Calu3 (cell line): Measurements from ENCODE around the gene HOXD8. TPM values are rescaled to one million over a fixed set of nuclear protein-coding genes. Genes with fewer than 3 reads are reported as not detected.

Experiments used
- BruUV-seq: library from RNA; stranded (reverse); fragments of 400-500 nt; replicated peaks from 2 replicates; lab custom pipeline; 2021; lab: Mats Ljungman, UMichigan
- CTCF ChIA-PET: fragments of 300-600 bp; sonication (Branson Sonifier 250); formaldehyde crosslinking; loops from one replicate; lab custom pipeline; 2022; ENCODE audit warnings: antibody characterized with exemption; lab: Charles Lee
- DNase-seq: peaks from one replicate; pipeline ENCODE4 v3.0.0; 2022
- H3K27ac Mint-ChIP-seq: one replicate; pipeline ENCODE4 v1.8.0; 2022; ENCODE audit warnings: mixed read lengths; ENCODE audit not compliant: unreplicated experiment
- H3K27me3 Mint-ChIP-seq: one replicate; pipeline ENCODE4 v1.8.0; 2022; ENCODE audit warnings: mixed read lengths; ENCODE audit not compliant: unreplicated experiment
- H3K36me3 Mint-ChIP-seq: one replicate; pipeline ENCODE4 v1.8.0; 2022; ENCODE audit warnings: mild to moderate bottlenecking, moderate library complexity, mixed read lengths; ENCODE audit not compliant: insufficient read depth, unreplicated experiment
- H3K4me1 Mint-ChIP-seq: one replicate; pipeline ENCODE4 v1.8.0; 2022; ENCODE audit warnings: mild to moderate bottlenecking, low read depth, mixed read lengths; ENCODE audit not compliant: unreplicated experiment
- H3K4me3 Mint-ChIP-seq: one replicate; pipeline ENCODE4 v1.8.0; 2022; ENCODE audit warnings: mild to moderate bottlenecking, low read depth, moderate library complexity, mixed read lengths; ENCODE audit not compliant: unreplicated experiment
- H3K9me3 Mint-ChIP-seq: one replicate; pipeline ENCODE4 v1.8.0; 2022; ENCODE audit warnings: low read depth, mixed read lengths; ENCODE audit not compliant: unreplicated experiment
- CTCF ChIP-seq: fragments of 200-600 bp; IDR thresholded peaks from one replicate; pipeline ENCODE4 v1.8.0; 2022; ENCODE audit warnings: antibody characterized with exemption; ENCODE audit not compliant: unreplicated experiment
- intact Hi-C: fragments of 100-400 bp; cut with micrococcal nuclease; formaldehyde crosslinking; loops from one replicate; pipeline ENCODE4 v1.10.0; 2022; ENCODE audit not compliant: unreplicated experiment
- total RNA-seq: library from RNA; stranded (reverse); gene quantifications from 2 replicates; pipeline ENCODE4 v1.2.3, GENCODE V29; 2022

HOXD8 gene
- total RNA-seq, 1 experiment from 2014 or later, result not detected

GRCh38 chr2:176147210-176147799 is 17.8 kb downstream of the HOXD8 start:
- no peak for TF ChIP-seq CTCF
- Mint-ChIP-seq H3K9me3 (no peaks in the 10 kb centered on the region), H3K4me1 (no peaks in the 10 kb centered on the region), H3K27me3 (peaks cover 14% of the 10 kb centered on the region), H3K27ac (no peak overlapping the region), H3K4me3 (no peak overlapping the region), H3K36me3 (no peaks in the 10 kb centered on the region)
- CTCF ChIA-PET, result interaction anchor here (0.8 kb wide), 1 partner anchor 238 kb away, joined by 3 read pairs; no protein-coding TSS in a partner anchor
- intact Hi-C loops, result no loop called here
- BruUV-seq, result no TSS peak
- DNase-seq, result no peak

- intact Hi-C loops, result no loop called here
- H3K36me3 Mint-ChIP-seq, result no peaks in the 10 kb centered on the region
- CTCF ChIA-PET, result no interaction called here
- H3K9me3 Mint-ChIP-seq, result no peaks in the 10 kb centered on the region
- DNase-seq, result no peak
- H3K27me3 Mint-ChIP-seq, result peaks cover 14% of the 10 kb centered on the region
- no peaks in the 10 kb centered on the region for H3K4me1 Mint-ChIP-seq
- BruUV-seq, result no TSS peak
- H3K4me3 Mint-ChIP-seq, result no peak overlapping the region
- no peak for TF ChIP-seq CTCF
- H3K27ac Mint-ChIP-seq, result no peak overlapping the region
Observed at GRCh38 chr2:176147800-176148496, 18.4 kb downstream of the HOXD8 start.

- H3K4me3 Mint-ChIP-seq, result no peak overlapping the region
- no peak for DNase-seq
- CTCF ChIA-PET, result no interaction called here
- TF ChIP-seq CTCF, result no peak
- intact Hi-C loops, result no loop called here
- BruUV-seq, result no TSS peak
- peaks cover 14% of the 10 kb centered on the region for H3K27me3 Mint-ChIP-seq
- no peak overlapping the region for H3K27ac Mint-ChIP-seq
- no peaks in the 10 kb centered on the region for H3K36me3 Mint-ChIP-seq
- H3K4me1 Mint-ChIP-seq, result no peaks in the 10 kb centered on the region
- no peaks in the 10 kb centered on the region for H3K9me3 Mint-ChIP-seq
Observed at GRCh38 chr2:176148751-176149421, 19.4 kb downstream of the HOXD8 start.

- DNase-seq, result no peak
- no peaks in the 10 kb centered on the region for H3K4me1 Mint-ChIP-seq
- H3K4me3 Mint-ChIP-seq, result no peak overlapping the region
- TF ChIP-seq CTCF, result no peak
- H3K36me3 Mint-ChIP-seq, result no peaks in the 10 kb centered on the region
- peaks cover 17% of the 10 kb centered on the region for H3K27me3 Mint-ChIP-seq
- intact Hi-C loops, result no loop called here
- BruUV-seq, result no TSS peak
- H3K27ac Mint-ChIP-seq, result no peak overlapping the region
- no peaks in the 10 kb centered on the region for H3K9me3 Mint-ChIP-seq
- CTCF ChIA-PET, result no interaction called here
Observed at GRCh38 chr2:176149481-176149938, 20.0 kb downstream of the HOXD8 start.
